ENCODE data around the gene TXNL4A. TPM values are rescaled to one million over a fixed set of nuclear protein-coding genes. Genes with fewer than 3 reads are reported as not detected.
"Not testable (repeated sequence)": the region's sequence is repeated elsewhere in the genome, so short reads cannot be mapped to it uniquely, and the experiment has no call there.

Gene TXNL4A
- total RNA-seq, 2 donors from 2014 or later, result 117 to 138 TPM

DNA sequence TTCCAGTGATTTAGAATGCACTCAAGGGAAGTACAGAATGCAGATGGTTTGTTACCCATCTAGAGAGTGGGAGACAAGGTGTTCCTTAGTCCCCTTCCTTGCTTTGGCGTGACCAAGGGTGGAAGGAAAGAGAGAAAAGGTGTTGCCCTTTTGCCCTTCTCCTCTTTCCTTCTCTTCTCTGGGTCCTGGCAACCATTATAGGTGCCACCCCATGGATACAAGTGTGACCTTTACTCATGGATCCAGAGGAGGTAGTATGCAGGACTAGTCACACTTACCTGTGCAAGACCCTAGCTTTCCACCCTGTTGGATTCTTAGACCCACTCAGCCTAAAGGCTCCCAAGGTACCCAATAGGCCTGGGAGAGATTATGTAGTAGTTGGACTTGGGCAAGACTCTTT lies 34.2 kb upstream of the TXNL4A start:
- Histone ChIP-seq H3K4me3 (ENCODE audit: low read length) (peak overlapping the region; percentile 49), H3K36me3 (ENCODE audit: control insufficient read depth, insufficient read depth, low read length) (no peaks in the 10 kb centered on the region), H3K27ac (ENCODE audit: low read depth, low read length) (no peak overlapping the region), H3K9ac (ENCODE audit: extremely low read depth, low read length, poor library complexity, severe bottlenecking) (no peak overlapping the region), H3K4me1 (ENCODE audit: control insufficient read depth, insufficient read depth, low read length) (no peaks in the 10 kb centered on the region), H3K27me3 (ENCODE audit: control insufficient read depth, insufficient read depth, low read length, poor library complexity, severe bottlenecking) (no peaks in the 10 kb centered on the region), H3K9me3 (ENCODE audit: control insufficient read depth, low read length) (peaks cover 62% of the 10 kb centered on the region)
- Mint-ChIP-seq H3K9me3 (peaks cover 82% of the 10 kb centered on the region), H3K4me1 (no peaks in the 10 kb centered on the region), H3K27me3 (ENCODE audit: insufficient read depth) (peaks cover 18% of the 10 kb centered on the region), H3K4me3 (no peak overlapping the region), H3K36me3 (ENCODE audit: low read depth) (peaks cover 6% of the 10 kb centered on the region), H3K27ac (no peak overlapping the region)
- WGBS, 2 experiments (ENCODE audit: insufficient coverage in 1 of 2, insufficient read length in 1 of 2), result 60% methylated on average over 1 of the region's 1 CpG; no CpG with 5 or more reads in 1 of the 2 experiments
- no peak for DNase-seq
- TF ChIP-seq, protein P1, sequence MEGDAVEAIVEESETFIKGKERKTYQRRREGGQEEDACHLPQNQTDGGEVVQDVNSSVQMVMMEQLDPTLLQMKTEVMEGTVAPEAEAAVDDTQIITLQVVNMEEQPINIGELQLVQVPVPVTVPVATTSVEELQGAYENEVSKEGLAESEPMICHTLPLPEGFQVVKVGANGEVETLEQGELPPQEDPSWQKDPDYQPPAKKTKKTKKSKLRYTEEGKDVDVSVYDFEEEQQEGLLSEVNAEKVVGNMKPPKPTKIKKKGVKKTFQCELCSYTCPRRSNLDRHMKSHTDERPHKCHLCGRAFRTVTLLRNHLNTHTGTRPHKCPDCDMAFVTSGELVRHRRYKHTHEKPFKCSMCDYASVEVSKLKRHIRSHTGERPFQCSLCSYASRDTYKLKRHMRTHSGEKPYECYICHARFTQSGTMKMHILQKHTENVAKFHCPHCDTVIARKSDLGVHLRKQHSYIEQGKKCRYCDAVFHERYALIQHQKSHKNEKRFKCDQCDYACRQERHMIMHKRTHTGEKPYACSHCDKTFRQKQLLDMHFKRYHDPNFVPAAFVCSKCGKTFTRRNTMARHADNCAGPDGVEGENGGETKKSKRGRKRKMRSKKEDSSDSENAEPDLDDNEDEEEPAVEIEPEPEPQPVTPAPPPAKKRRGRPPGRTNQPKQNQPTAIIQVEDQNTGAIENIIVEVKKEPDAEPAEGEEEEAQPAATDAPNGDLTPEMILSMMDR (conservative IDR thresholded peaks at IDR 0.05), result no peak

DNA sequence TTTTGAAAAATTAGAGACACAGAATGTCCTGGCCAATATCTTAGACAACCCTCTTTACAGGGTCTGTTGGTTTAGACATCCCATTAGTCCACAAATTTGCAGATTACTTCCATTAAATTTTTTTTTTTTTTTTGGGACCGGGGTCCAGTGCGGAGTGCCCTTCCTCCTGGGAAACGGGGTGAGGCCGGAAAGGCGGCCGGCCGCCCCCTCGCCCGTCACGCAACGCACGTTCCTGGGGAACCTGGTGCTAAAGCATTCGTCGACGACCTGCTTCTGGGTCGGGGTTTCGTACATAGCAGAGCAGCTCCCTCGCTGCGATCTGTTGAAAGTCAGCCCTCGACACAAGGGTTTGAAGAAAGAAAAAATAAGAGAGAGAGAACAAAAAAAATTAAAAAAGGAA lies 24.4 kb upstream of the TXNL4A start:
- H3K27me3 ChIP-seq (ENCODE audit: control insufficient read depth, insufficient read depth, low read length, poor library complexity, severe bottlenecking), result no peaks in the 10 kb centered on the region
- H3K9me3 Mint-ChIP-seq, result peaks cover 55% of the 10 kb centered on the region
- no peaks in the 10 kb centered on the region for H3K36me3 ChIP-seq (ENCODE audit: control insufficient read depth, insufficient read depth, low read length)
- H3K4me1 ChIP-seq (ENCODE audit: control insufficient read depth, insufficient read depth, low read length), result no peaks in the 10 kb centered on the region
- H3K36me3 Mint-ChIP-seq (ENCODE audit: low read depth), result peaks cover 5% of the 10 kb centered on the region
- H3K27ac ChIP-seq (ENCODE audit: low read depth, low read length), result no peak overlapping the region
- WGBS, 2 experiments (ENCODE audit: insufficient coverage in 1 of 2, insufficient read length in 1 of 2), result 96 to 97% methylated on average over 17 to 20 of the region's 20 CpGs
- TF ChIP-seq, protein P1 (conservative IDR thresholded peaks at IDR 0.05), result no peak
- H3K9me3 ChIP-seq (ENCODE audit: control insufficient read depth, low read length), result peaks cover 5% of the 10 kb centered on the region
- H3K4me1 Mint-ChIP-seq, result no peaks in the 10 kb centered on the region
- H3K4me3 Mint-ChIP-seq, result no peak overlapping the region
- no peak for DNase-seq
- peaks cover 24% of the 10 kb centered on the region for H3K27me3 Mint-ChIP-seq (ENCODE audit: insufficient read depth)
- no peak overlapping the region for H3K27ac Mint-ChIP-seq
- H3K4me3 ChIP-seq (ENCODE audit: low read length), result no peak overlapping the region
- H3K9ac ChIP-seq (ENCODE audit: extremely low read depth, low read length, poor library complexity, severe bottlenecking), result no peak overlapping the region

DNA sequence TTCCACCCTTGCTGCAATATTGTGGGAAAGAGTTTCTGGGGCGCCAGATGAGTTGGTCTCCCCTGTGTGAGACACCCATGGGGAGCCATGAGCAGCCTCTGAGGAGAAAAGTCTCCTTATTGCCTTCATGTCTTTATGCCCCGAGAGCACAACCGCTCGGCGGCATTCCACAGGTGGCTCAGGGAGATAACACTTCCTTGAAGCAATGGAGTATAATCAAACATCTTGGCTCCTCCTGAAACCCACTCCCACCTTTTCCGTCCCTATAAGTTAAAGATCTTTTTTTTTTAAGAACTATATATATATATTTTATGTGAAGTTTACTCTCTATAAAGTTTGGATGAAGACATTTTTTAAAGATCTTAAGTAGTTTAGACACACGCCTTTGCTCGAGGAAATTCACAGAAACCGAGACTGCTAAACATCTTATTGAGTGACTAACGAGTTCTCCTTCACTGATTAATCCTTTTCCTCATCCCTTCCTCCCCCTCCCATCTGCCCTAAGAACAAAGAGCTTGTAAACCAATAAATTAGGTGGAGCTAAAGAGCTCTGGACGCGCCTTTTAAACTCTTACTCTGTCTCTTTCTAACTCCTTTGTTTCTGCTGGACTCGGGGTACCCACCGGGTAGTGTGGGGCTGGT lies 23.3 kb upstream of the TXNL4A start:
- not testable (repeated sequence) for H3K9me3 ChIP-seq (ENCODE audit: control insufficient read depth, low read length); H3K36me3 ChIP-seq (ENCODE audit: control insufficient read depth, insufficient read depth, low read length); H3K4me3 ChIP-seq (ENCODE audit: low read length); H3K36me3 Mint-ChIP-seq (ENCODE audit: low read depth); DNase-seq; H3K4me3 Mint-ChIP-seq; H3K27ac ChIP-seq (ENCODE audit: low read depth, low read length); H3K4me1 Mint-ChIP-seq; H3K27me3 ChIP-seq (ENCODE audit: control insufficient read depth, insufficient read depth, low read length, poor library complexity, severe bottlenecking); H3K4me1 ChIP-seq (ENCODE audit: control insufficient read depth, insufficient read depth, low read length); H3K27ac Mint-ChIP-seq; H3K9ac ChIP-seq (ENCODE audit: extremely low read depth, low read length, poor library complexity, severe bottlenecking)
- Mint-ChIP-seq H3K27me3 (ENCODE audit: insufficient read depth) (peaks cover 30% of the 10 kb centered on the region), H3K9me3 (peaks cover 66% of the 10 kb centered on the region)
- 91 to 93% methylated on average over 7 to 13 of the region's 14 CpGs for WGBS, 2 experiments (ENCODE audit: insufficient coverage in 1 of 2, insufficient read length in 1 of 2)

DNA sequence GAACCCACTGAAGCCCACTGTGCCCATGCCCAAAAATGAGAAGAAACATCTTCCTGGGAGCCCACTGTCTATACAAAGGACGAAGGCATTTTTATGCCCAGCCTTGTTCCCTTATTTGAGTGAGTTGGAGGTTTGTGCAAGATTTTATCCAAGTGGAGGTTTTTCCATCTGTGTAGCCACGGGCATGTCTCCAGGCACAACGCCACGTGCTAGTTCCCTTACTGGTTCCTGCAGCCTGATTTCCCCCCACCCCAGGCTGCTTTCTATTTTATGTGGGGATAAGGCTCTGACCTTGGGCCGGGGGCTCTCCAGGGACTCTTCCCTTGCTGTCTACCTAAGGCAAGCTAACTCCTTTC lies 22.2 kb upstream of the TXNL4A start:
- TF ChIP-seq, protein P1 (conservative IDR thresholded peaks at IDR 0.05), result no peak
- Mint-ChIP-seq H3K27me3 (ENCODE audit: insufficient read depth) (peaks cover 30% of the 10 kb centered on the region), H3K4me1 (no peaks in the 10 kb centered on the region), H3K36me3 (ENCODE audit: low read depth) (peaks cover 5% of the 10 kb centered on the region), H3K9me3 (peaks cover 71% of the 10 kb centered on the region), H3K27ac (no peak overlapping the region), H3K4me3 (no peak overlapping the region)
- Histone ChIP-seq H3K9ac (ENCODE audit: extremely low read depth, low read length, poor library complexity, severe bottlenecking) (no peak overlapping the region), H3K36me3 (ENCODE audit: control insufficient read depth, insufficient read depth, low read length) (no peaks in the 10 kb centered on the region), H3K9me3 (ENCODE audit: control insufficient read depth, low read length) (peaks cover 5% of the 10 kb centered on the region), H3K27me3 (ENCODE audit: control insufficient read depth, insufficient read depth, low read length, poor library complexity, severe bottlenecking) (no peaks in the 10 kb centered on the region), H3K4me1 (ENCODE audit: control insufficient read depth, insufficient read depth, low read length) (no peaks in the 10 kb centered on the region), H3K4me3 (ENCODE audit: low read length) (no peak overlapping the region), H3K27ac (ENCODE audit: low read depth, low read length) (no peak overlapping the region)
- 89 to 100% methylated on average over 4 to 5 of the region's 5 CpGs for WGBS, 2 experiments (ENCODE audit: insufficient coverage in 1 of 2, insufficient read length in 1 of 2)
- DNase-seq, result no peak
